ENCODE data around the gene STARD3. TPM values are rescaled to one million over a fixed set of nuclear protein-coding genes. Genes with fewer than 3 reads are reported as not detected.

STARD3 gene
- total RNA-seq, 1 donor from 2014 or later, result 25.4 TPM

DNA sequence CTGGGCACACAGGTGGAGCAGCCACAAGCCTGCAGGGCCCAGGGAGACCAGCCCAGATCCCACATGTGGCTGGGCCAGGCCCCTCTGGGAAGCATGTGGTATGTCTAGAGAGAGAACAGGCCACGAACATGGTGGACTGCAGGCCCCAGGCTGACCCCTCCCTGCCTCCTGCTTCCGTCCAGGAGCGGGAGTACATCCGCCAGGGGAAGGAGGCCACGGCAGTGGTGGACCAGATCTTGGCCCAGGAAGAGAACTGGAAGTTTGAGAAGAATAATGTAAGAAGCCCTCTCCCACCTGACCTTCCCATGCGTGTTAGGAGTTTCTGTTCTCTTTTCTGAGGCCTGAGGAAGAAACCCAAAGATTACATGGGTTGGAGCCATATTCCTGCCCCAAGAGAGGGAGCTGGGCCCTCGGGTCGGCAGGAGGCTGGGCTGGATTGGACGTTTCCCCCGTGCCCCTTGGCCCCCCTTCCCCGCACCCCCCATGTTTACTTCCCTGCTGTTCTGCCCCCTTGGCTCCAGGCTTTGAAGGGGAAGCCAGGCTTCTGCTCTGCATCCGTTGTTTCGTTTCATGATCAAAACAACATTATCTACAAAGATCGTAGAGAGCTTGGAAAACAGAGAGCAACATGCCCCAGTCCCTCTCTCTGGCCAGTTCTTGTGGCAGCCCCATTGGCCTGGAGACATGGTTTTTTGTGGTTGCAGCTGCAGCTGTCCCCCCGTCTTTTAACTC, 22.5 kb downstream of the STARD3 start:
- peak; percentile 40 for DNase-seq (ENCODE audit: low read depth, low spot score)

- DNase-seq (ENCODE audit: low read depth, low spot score), result no peak
These were observed 23.0 kb downstream of the STARD3 start for GRCh38 chr17:39660011-39660360.

DNA sequence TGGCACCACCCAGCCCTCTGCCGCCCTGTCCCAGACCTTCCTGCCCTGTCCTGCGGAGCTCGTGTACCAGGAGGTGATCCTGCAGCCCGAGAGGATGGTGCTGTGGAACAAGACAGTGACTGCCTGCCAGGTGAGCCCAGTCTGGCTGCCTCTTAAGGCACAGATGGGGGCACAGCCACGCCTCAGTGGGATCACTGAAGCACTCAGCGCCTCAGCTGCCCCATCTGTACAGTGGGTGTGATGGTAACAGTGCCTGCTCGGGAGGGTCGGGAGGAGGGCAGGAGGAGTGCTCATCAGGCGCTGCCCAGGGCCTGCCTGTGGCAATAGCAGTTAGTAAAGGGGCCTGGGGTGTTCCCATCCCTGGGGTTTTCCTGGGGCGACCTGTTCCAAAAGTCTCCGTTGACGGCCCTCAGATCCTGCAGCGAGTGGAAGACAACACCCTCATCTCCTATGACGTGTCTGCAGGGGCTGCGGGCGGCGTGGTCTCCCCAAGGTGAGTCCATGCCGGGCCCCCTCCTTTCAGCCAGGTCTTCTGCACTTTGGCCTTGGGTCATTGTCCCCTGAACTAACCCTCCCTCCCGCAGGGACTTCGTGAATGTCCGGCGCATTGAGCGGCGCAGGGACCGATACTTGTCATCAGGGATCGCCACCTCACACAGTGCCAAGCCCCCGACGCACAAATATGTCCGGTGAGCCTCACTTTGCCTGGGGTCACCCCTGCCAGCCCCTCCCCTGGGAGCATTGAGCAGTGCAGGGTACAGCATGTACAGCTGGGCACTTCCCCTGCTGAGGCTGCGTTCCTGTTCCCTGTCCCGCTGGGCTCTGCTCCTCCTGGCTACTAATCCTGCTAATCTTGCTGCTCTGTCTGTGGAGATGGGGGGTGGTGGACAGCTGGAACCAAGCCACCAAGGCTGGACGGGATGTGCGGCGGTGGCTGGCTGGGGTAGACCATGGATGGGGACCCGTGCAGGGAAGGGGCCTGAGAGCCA, 23.7 kb downstream of the STARD3 start:
- no peak for DNase-seq (ENCODE audit: low read depth, low spot score)

DNA sequence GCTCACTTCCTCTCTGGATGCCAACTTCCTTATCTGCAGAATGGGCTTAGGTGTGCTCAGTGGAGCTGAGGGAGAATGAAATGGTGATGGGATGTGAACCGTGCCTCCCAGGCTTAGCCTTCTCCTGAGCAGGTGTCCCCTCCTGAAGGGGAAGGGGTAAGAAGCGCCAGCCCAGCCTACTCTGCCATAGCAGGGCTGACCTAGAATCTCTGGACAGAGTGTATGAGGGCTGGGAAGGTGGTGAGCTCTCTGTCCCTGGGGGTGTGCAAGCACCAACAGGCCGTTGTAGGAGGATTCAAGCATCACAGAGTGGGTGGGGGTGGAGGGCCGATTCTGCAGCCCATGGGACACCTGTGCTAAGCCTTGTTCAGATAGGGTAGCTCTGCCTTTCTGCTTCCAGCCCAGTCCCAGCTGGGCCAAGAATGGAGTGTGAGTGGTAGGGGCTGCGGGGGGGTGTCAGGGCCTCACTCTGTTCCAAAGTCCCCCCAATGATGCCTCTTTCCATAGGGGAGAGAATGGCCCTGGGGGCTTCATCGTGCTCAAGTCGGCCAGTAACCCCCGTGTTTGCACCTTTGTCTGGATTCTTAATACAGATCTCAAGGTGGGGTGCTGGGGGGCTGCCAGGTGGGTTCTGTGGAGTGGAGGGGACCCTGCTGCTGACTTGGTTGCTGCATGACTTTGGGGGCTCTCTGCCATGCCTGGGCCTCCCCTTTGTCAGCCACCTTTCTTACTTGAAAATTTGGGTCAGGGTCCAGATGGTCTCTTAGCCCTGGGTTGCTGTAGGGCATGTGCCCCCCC, 25.0 kb downstream of the STARD3 start:
- no peak for DNase-seq (ENCODE audit: low read depth, low spot score)

DNA sequence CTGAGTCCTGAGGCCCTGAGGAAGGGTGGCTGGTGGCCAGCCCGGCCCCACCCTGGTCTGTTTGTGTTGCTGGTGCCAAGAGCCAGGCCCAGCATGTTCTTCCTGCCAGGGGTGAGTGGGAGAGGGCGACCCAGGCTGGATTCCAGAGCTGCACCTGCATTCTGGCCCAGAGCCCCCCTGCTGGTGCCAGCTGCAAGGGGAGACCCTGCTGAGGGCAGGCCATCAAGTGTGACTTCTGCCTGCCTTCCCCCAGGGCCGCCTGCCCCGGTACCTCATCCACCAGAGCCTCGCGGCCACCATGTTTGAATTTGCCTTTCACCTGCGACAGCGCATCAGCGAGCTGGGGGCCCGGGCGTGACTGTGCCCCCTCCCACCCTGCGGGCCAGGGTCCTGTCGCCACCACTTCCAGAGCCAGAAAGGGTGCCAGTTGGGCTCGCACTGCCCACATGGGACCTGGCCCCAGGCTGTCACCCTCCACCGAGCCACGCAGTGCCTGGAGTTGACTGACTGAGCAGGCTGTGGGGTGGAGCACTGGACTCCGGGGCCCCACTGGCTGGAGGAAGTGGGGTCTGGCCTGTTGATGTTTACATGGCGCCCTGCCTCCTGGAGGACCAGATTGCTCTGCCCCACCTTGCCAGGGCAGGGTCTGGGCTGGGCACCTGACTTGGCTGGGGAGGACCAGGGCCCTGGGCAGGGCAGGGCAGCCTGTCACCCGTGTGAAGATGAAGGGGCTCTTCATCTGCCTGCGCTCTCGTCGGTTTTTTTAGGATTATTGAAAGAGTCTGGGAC, 25.8 kb downstream of the STARD3 start:
- no peak for DNase-seq (ENCODE audit: low read depth, low spot score)

- no peak for DNase-seq (ENCODE audit: low read depth, low spot score)
These were observed 26.4 kb downstream of the STARD3 start for GRCh38 chr17:39663340-39663687.

GRCh38 chr17:39663688-39664580, 27.0 kb downstream of the STARD3 start:
- DNase-seq (ENCODE audit: low read depth, low spot score), result no peak

DNA sequence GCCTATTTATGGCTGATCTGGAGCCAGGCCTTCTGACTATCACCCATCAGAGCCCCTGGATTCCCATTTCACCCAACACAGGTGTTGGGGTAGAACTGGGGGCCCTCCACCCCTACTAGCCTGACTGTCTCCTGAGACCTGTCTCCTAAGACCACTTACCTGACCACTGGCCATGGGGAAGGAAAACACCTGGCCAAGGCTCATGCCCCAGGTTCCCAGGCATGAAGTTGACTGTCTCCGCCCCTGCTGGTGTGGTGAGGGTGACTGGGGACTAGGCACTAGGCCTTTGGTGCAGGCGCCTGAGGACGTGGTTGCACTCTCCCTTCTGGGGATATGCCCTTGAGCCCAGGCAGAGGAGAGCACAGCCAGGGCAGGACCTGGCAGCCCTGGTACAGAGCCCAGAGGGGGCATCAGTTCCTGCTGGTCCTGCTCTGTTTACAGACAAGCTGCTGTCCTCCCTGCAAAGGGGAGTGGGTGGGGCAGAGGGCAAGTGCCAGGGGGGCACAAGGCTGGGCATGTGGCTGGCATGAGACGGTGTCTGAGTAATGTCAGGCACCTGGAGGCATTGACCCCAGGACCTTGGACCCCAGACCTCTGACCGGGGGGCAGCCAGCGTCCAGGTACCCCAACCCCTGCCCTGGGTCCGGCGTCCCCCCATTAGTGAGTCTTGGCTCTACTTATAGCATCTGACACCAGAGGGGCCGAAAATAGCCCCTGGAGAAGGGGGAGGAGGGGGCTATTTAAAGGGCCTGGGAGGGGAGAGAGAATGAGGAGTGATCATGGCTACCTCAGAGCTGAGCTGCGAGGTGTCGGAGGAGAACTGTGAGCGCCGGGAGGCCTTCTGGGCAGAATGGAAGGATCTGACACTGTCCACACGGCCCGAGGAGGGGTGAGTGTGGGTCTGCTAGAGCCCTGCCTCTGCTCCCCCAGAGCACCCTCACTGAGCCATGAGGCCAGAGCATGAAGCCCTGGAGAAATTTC, 27.9 kb downstream of the STARD3 start, which contains the start of gene TCAP:
TSS of gene TCAP (plus strand) at position 769 of the 981 bp plus-strand sequence. CDS start at position 780, 11 bp downstream.
- no peak for DNase-seq (ENCODE audit: low read depth, low spot score)

- no peak for DNase-seq (ENCODE audit: low read depth, low spot score)
These were observed 28.8 kb downstream of the STARD3 start for GRCh38 chr17:39665642-39666224.

- no peak for DNase-seq (ENCODE audit: low read depth, low spot score)
These were observed 29.3 kb downstream of the STARD3 start for GRCh38 chr17:39666231-39666600.

DNA sequence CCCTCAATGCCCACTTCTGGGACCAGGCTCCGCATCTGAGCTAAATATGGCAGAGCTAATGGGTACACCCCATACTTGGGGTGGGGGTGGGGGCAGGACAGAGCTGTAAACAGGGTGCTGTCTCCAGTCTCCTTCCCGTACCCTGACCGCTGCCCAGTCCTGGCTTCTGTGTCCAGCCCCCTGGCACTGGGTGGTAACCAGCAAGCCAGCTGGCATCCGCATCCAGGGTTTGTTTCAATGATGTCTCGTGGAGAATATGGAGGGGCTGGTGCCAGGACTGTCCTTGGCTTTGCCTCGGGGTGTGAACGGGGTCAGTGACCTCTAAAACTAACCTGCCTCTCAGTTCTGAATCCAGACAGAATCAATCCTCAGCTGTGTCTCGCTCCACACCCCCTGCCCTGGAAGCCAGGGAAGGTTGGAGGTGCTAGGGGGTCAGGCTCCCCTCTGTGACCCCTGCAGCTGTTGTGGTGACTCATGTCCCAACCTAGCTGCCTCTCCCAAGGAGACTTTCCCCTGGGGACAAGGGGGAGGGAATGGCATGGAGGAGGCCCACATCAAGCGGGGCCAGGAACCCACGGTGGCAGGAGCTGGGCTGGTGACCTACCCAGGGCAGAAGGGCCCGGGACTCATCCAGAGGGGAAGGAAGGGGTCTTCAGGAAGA, 29.8 kb downstream of the STARD3 start:
- DNase-seq (ENCODE audit: low read depth, low spot score), result no peak

- no peak for DNase-seq (ENCODE audit: low read depth, low spot score)
These were observed 30.5 kb downstream of the STARD3 start for GRCh38 chr17:39667262-39667944.

GRCh38 chr17:39667945-39668924, 31.3 kb downstream of the STARD3 start, which contains the start of gene PNMT:
Gene PNMT (plus strand): TSS chr17:39668453. CDS start chr17:39668476, 23 bp downstream.
- DNase-seq (ENCODE audit: low read depth, low spot score), result no peak

- DNase-seq (ENCODE audit: low read depth, low spot score), result no peak
These were observed 33.2 kb downstream of the STARD3 start for GRCh38 chr17:39669897-39670735.

DNA sequence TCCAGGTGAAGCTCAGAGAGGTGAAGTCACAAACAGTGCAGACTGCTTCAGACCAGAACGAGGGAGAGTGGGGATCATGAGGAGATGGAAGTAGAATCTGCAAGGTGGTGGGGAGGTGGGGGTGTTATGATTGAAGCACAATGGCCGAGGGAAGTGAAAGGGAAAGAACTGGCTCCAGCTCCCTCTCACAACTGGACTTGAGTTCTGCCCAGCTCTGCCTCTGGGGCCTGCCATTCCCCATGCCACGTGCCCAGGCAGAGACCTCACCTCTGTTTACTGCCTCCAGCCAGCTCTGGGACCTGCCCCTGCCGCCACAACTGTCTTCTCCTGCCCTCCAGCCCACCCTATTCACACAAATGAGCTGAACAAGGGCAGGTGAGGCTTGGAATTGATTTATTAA, 33.8 kb downstream of the STARD3 start:
- no peak for DNase-seq (ENCODE audit: low read depth, low spot score)

Measured in pulmonary artery endothelial cell (primary cell).